ENCODE results near the gene VPS25.

The VPS25 gene

GRCh38 chr17:42797067-42798007 is 24.1 kb downstream of the VPS25 start:
- ATAC-seq, result no peak
- no peaks in the 10 kb centered on the region for H3K9me3 Mint-ChIP-seq

DNA sequence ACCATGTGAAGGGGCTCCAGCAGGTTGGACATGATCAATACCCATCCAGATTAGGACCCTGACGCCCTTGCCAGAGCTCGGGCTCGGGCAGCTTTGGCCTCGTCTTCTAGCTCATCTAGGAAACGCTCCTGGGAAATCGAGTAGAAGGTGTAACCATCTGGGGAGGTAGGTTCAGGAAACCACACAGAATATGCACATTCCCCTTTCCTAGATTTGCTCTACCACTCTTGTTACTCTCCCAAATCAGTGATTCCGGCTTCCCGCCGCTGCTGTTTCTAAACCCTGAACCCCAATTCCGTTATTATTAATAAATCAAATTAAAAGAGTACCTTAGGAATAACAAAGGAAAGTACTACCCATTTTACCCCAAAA is 24.7 kb downstream of the VPS25 start:
- H3K27ac Mint-ChIP-seq, result peak overlapping the region; percentile 95
- no peaks in the 10 kb centered on the region for H3K36me3 Mint-ChIP-seq
- peaks cover 42% of the 10 kb centered on the region for H3K4me1 Mint-ChIP-seq
- ATAC-seq, result no peak
- no peaks in the 10 kb centered on the region for H3K9me3 Mint-ChIP-seq
- no peak for DNase-seq (ENCODE audit: low spot score in 2 of 2)
- peak overlapping the region; percentile 96 for H3K4me3 Mint-ChIP-seq

More at GRCh38 chr17:42797067-42798007, 24.1 kb downstream of the VPS25 start:
- Mint-ChIP-seq H3K27ac (peak overlapping the region; percentile 95), H3K4me3 (peak overlapping the region; percentile 96), H3K4me1 (peaks cover 42% of the 10 kb centered on the region), H3K36me3 (no peaks in the 10 kb centered on the region)
- DNase-seq (ENCODE audit: low spot score in 2 of 2), result no peak

DNA sequence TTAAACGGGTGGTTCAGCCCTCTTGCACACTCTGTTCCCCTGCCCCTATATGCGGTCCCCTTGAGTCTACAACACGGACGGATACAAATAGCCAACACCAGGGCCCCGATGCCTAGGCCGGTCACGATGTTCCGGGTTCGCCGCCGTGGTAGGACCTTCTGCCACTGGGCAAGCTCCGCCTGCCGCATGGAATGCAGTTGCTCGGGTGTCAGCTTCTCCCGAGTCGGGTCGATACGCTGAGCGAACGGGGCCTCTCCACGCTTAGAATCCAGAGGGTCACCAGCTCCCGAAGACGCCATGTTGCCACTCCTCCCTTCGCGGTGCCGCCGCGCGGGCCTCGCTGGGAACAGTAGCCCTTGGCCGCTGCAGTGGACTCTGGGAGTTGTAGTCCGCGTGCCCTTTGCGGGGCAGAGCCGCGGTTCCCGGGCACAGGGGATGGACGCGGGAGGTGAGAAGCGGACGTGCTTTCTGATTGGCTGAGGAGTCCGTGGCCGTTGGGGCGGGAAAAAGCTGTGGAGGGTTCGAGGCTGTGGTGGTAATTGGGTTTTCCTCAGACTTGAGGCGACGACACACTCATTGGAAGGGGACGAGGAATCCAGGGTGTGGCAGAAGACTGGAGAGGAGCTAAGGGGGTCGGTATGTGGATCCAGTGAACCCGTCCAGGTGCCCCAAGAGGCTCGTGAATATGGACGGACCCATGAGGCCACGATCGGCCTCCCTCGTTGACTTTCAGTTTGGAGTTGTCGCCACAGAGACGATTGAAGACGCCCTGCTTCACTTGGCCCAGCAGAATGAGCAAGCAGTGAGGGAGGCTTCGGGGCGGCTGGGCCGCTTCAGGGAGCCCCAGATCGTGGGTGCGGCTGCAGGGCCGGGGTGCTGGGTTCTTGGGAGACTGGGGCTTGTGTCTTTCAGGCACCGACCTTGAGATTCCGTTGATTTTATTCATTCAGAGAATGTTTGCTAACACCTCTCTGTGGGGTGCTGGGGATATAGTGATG is 25.4 kb downstream of the VPS25 start, which contains the start of the genes CNTD1 and COA3:
Gene CNTD1, plus strand, starts transcription at position 479 of the 998 bp plus-strand sequence. Its CDS starts 207 bp downstream, at position 686.
Gene COA3, minus strand, starts transcription at position 322 of the 998 bp plus-strand sequence. Its CDS starts 23 bp downstream, at position 299.
- Mint-ChIP-seq H3K4me3 (peak within 1 kb of the TSS; percentile 96), H3K27ac (peak within 1 kb of the TSS; percentile 95), H3K4me1 (peaks cover 42% of the 10 kb centered on the region), H3K36me3 (no peaks in the 10 kb centered on the region), H3K9me3 (no peaks in the 10 kb centered on the region)
- ATAC-seq, result peak; percentile 99
- DNase-seq (ENCODE audit: low spot score in 2 of 2), result peak; percentile 70 to 87

GRCh38 chr17:42803074-42803883 is 30.0 kb downstream of the VPS25 start:
- DNase-seq (ENCODE audit: low spot score in 2 of 2), result no peak
- peaks cover 8% of the 10 kb centered on the region for H3K4me1 Mint-ChIP-seq

GRCh38 chr17:42804918-42805367 is 31.7 kb downstream of the VPS25 start:
- ATAC-seq (no peak), DNase-seq (ENCODE audit: low spot score in 2 of 2) (no peak)
- Mint-ChIP-seq H3K4me1 (no peaks in the 10 kb centered on the region), H3K36me3 (peaks cover 17% of the 10 kb centered on the region), H3K27ac (no peak overlapping the region), H3K4me3 (no peak overlapping the region), H3K9me3 (no peaks in the 10 kb centered on the region)

More at GRCh38 chr17:42803074-42803883, 30.0 kb downstream of the VPS25 start:
- H3K9me3 Mint-ChIP-seq, result no peaks in the 10 kb centered on the region
- ATAC-seq, result no peak
- peaks cover under 1% of the 10 kb centered on the region for H3K36me3 Mint-ChIP-seq
- H3K27ac Mint-ChIP-seq, result peak overlapping the region; percentile 48
- H3K4me3 Mint-ChIP-seq, result no peak overlapping the region

DNA sequence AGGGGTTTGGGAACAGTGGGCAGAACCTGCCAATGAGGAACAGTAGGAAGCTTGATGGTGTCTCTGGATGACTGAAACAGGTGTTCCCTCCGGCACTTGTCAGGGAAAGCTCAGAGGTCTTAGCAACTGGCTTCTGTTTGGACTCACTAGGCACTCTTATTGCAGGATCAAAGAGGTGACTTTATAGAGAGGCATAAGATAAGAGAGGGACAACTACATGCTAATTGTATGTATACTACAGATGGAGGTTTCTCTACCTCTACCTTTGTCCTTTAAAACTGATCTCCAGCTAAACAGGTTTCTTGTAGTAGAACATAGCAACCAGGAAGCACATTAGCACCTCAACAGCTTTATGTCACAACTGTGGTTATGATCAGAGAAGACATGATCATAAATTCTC is 33.0 kb downstream of the VPS25 start:
- DNase-seq (ENCODE audit: low spot score in 2 of 2) (no peak), ATAC-seq (no peak)
- peak overlapping the region; percentile 29 for H3K27ac Mint-ChIP-seq
- H3K4me3 Mint-ChIP-seq, result no peak overlapping the region
- H3K4me1 Mint-ChIP-seq, result no peaks in the 10 kb centered on the region
- no peaks in the 10 kb centered on the region for H3K9me3 Mint-ChIP-seq
- H3K36me3 Mint-ChIP-seq, result peaks cover 30% of the 10 kb centered on the region

- ATAC-seq (no peak), DNase-seq (ENCODE audit: low spot score in 2 of 2) (no peak)
- Mint-ChIP-seq H3K4me3 (no peak overlapping the region), H3K36me3 (peaks cover 60% of the 10 kb centered on the region), H3K27ac (no peak overlapping the region), H3K4me1 (no peaks in the 10 kb centered on the region), H3K9me3 (no peaks in the 10 kb centered on the region)
These were observed 36.0 kb downstream of the VPS25 start for GRCh38 chr17:42809250-42809649.

DNA sequence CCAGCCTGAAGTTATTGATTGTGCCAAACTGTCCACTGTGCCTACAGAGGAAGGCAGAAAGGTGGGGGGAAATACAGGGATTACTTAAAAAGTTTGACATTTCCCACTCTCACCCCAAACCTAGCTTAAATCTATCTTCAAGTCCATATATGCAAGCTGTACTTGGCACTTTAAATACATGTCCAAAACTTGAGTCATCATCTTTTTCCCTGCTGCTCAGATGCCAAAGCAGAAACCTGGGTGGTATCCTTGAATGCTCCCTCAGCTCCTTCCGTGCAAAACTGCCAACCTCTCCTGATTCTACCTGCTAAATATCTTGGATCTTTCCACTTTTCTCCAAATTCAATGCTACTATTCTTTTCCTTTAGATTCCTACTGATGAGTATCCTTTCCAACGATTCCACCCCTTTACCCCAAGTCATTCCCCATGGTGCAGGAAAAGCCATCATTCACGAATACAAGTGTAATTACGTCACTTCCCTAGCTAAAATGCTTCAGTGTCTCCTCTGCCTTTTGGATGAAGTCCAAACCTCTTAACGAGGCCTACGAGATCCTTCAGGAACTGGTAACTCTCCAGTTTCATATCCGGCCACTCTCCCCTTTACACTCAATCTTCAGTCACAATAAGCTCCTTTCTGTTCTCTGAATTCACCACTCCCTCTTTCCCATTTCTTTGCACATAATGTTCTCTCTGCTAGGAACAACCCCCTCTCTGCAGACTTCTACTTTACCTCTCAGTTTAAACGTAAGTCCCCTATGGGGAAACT is 41.6 kb downstream of the VPS25 start:
- H3K4me3 Mint-ChIP-seq, result no peak overlapping the region
- peaks cover 100% of the 10 kb centered on the region for H3K36me3 Mint-ChIP-seq
- no peak overlapping the region for H3K27ac Mint-ChIP-seq
- DNase-seq (ENCODE audit: low spot score in 2 of 2) (no peak), ATAC-seq (no peak)
- H3K4me1 Mint-ChIP-seq, result peaks cover 6% of the 10 kb centered on the region
- no peaks in the 10 kb centered on the region for H3K9me3 Mint-ChIP-seq

GRCh38 chr17:42817866-42818265 is 44.6 kb downstream of the VPS25 start:
- H3K4me3 Mint-ChIP-seq, result no peak overlapping the region
- no peak for ATAC-seq
- H3K36me3 Mint-ChIP-seq, result peaks cover 100% of the 10 kb centered on the region
- H3K4me1 Mint-ChIP-seq, result peaks cover 24% of the 10 kb centered on the region
- DNase-seq (ENCODE audit: low spot score in 2 of 2), result no peak
- H3K27ac Mint-ChIP-seq, result peak overlapping the region; percentile 26
- no peaks in the 10 kb centered on the region for H3K9me3 Mint-ChIP-seq

DNA sequence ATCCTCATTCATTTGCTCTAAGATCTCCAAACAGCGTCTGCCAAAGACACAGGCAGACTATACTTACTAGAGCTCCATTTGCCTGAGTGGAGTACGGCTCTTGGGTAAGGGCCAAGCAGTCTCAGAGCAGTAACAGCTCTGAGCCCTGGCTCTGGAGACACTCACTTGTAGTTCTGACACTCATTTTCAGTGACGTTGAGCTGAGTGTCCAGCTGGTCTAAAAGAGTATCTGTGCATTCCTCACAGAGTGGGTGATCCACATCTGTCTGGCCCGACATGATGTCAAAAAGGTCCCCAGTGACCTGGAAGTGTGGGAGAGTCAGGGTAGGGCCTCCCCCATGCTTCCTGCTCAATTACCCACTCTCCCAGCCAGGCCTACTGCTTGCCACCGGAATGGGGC is 45.1 kb downstream of the VPS25 start:
- Mint-ChIP-seq H3K4me1 (peaks cover 29% of the 10 kb centered on the region), H3K27ac (peak overlapping the region; percentile 26), H3K9me3 (no peaks in the 10 kb centered on the region), H3K36me3 (peaks cover 95% of the 10 kb centered on the region), H3K4me3 (no peak overlapping the region)
- ATAC-seq, result no peak
- no peak for DNase-seq (ENCODE audit: low spot score in 2 of 2)

DNA sequence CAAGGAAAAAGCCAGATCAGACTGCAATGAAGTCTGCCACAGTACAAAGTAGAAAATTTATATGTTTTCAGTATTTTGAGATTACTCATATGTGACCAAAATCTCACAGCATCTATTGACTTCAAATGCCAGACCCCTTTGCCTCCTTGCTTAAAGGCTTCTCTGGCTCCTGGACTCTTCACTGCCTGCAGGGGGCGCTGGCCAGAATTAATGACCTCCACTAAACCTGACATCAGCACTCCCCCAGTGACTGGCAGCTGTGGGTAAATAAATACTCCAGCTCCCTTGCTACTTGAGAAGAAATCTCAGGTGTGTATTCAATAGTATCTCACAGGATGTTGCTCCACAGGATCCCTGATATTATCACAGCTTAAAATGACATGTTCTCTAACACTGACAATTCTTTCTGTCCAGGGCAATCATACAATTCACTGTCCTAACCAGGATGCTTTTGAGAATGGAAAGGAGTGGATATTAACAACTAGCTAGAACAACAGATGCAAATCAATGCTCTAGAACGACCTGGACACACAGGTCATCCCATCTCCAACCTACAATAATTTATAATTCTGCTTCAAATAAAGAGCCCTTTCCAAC is 46.8 kb downstream of the VPS25 start:
- no peak overlapping the region for H3K4me3 Mint-ChIP-seq
- peaks cover 84% of the 10 kb centered on the region for H3K36me3 Mint-ChIP-seq
- H3K4me1 Mint-ChIP-seq, result peaks cover 41% of the 10 kb centered on the region
- DNase-seq (ENCODE audit: low spot score in 2 of 2) (peak; percentile 59 to 81), ATAC-seq (peak; percentile 60)
- H3K27ac Mint-ChIP-seq, result no peak overlapping the region
- H3K9me3 Mint-ChIP-seq, result no peaks in the 10 kb centered on the region

- peaks cover 41% of the 10 kb centered on the region for H3K4me1 Mint-ChIP-seq
- peaks cover 73% of the 10 kb centered on the region for H3K36me3 Mint-ChIP-seq
- no peaks in the 10 kb centered on the region for H3K9me3 Mint-ChIP-seq
- ATAC-seq, result no peak
- peak overlapping the region; percentile 59 for H3K27ac Mint-ChIP-seq
- H3K4me3 Mint-ChIP-seq, result no peak overlapping the region
- DNase-seq (ENCODE audit: low spot score in 2 of 2), result no peak
These were observed 47.9 kb downstream of the VPS25 start for GRCh38 chr17:42821176-42821575.

DNA sequence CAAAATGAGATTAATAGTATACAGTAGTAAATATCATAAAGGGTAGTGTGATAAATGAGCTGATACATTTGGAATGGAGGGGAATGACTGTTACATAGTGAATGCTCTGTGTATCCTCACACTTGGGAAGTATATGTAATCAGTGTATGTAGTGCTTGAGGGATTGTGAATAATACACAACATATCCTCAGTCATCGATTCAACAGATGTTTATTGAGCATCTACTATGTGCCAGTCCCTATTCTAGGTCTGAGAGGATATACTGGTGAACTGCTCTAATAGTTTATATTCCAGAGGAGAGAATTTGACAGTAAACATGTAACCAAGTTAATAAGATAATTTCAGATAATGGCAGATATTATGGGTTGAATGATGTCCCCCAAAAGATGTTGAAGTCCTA is 54.2 kb downstream of the VPS25 start:
- no peaks in the 10 kb centered on the region for H3K9me3 Mint-ChIP-seq
- DNase-seq (ENCODE audit: low spot score in 2 of 2), result no peak
- no peak for ATAC-seq
- H3K4me3 Mint-ChIP-seq, result no peak overlapping the region
- H3K4me1 Mint-ChIP-seq, result peaks cover 29% of the 10 kb centered on the region
- H3K27ac Mint-ChIP-seq, result no peak overlapping the region
- peaks cover 10% of the 10 kb centered on the region for H3K36me3 Mint-ChIP-seq

Measured in stimulated activated effector memory CD8-positive, alpha-beta T cell treated with anti-CD3 and anti-CD28 coated beads, Interleukin-12 subunit alpha, Interleukin-12 subunit beta, amount 100 ng/mL, for 72 hours (primary cell).